ENCODE data around the gene FAM89B.

DNA sequence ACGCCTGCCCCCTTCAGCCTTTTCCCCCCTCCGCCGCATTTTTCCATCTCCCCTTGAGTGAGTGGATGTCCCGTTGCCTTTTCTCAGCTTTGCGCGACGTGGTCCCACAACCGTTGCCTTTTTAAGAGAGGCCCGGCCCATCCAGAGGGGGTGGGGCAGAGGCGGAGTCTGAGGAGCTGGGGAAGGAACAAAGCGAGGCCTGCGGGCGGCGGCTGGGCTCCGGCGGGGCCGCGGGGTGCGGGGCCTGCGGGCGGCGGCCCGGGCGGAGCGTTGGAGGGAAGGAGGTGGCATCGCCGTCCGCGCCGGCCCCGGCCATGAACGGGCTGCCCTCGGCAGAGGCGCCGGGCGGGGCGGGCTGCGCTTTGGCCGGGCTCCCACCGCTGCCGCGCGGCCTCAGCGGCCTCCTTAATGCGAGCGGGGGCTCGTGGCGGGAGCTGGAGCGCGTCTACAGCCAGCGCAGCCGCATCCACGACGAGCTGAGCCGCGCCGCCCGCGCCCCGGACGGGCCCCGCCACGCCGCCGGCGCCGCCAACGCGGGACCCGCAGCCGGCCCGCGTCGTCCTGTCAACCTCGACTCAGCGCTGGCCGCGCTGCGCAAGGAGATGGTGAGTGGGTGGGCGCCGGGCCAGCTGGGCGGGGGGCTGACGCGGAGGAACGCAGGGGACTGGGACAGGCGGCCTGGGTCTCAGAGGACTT is at the start of gene FAM89B:
- TF ChIP-seq EGR1 (IDR thresholded peaks at IDR 0.05), result no peak
- no peak; the same call in 1 of the 2 replicates for TF ChIP-seq EP300 (IDR thresholded peaks at IDR 0.05; ENCODE audit: borderline replicate concordance)
- no peak for TF ChIP-seq TAF1 (IDR thresholded peaks at IDR 0.05; ENCODE audit: low read depth)
- no peak for TF ChIP-seq TCF12 (IDR thresholded peaks at IDR 0.05; ENCODE audit: low read depth)
- no peak for TF ChIP-seq FOXM1 (IDR thresholded peaks at IDR 0.05; ENCODE audit: borderline replicate concordance, low read depth)
- TF ChIP-seq CEBPB (IDR thresholded peaks at IDR 0.05), result no peak
- TF ChIP-seq, protein P1, sequence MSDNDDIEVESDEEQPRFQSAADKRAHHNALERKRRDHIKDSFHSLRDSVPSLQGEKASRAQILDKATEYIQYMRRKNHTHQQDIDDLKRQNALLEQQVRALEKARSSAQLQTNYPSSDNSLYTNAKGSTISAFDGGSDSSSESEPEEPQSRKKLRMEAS (IDR thresholded peaks at IDR 0.05), result peak; percentile 19; the same call in 1 of the 2 replicates
- no peak for TF ChIP-seq REST (IDR thresholded peaks at IDR 0.05; ENCODE audit: low read depth)
- TF ChIP-seq RAD21 (IDR thresholded peaks at IDR 0.05; ENCODE audit: low read depth), result no peak
- TF ChIP-seq USF1 (IDR thresholded peaks at IDR 0.05), result no peak
- TF ChIP-seq TEAD4 (IDR thresholded peaks at IDR 0.05), result no peak
- TF ChIP-seq ZBTB7A (IDR thresholded peaks at IDR 0.05; ENCODE audit: low read depth), result no peak; the same call in 1 of the 2 replicates
- TF ChIP-seq NFIC (IDR thresholded peaks at IDR 0.05), result 0 out of 2 replicates have a peak, but pooled peaks have one; percentile 10

Measured in Ishikawa (cell line).